DMS114 treated with DMSO at 0.1 percent for 48 hours (cell line): ENCODE measurements around the gene UGP2.
"Not testable (repeated sequence)": the region's sequence is repeated elsewhere in the genome, so short reads cannot be mapped to it uniquely, and the experiment has no call there.

ENCODE experiments used
- DNase-seq: peaks from one replicate; lab custom pipeline; 2025; ENCODE audit not compliant: unreplicated experiment; lab: John Stamatoyannopoulos, UW

The UGP2 gene

GRCh38 chr2:63890678-63891077, 49.0 kb downstream of the UGP2 start:
- no peak for DNase-seq

- no peak for DNase-seq
These were observed 49.9 kb downstream of the UGP2 start for GRCh38 chr2:63891488-63892030.

- no peak for DNase-seq
These were observed 51.5 kb downstream of the UGP2 start for GRCh38 chr2:63893163-63893562.

- no peak for DNase-seq
These were observed 52.5 kb downstream of the UGP2 start for GRCh38 chr2:63894167-63894566.

- no peak for DNase-seq
These were observed 57.1 kb downstream of the UGP2 start for GRCh38 chr2:63898839-63899238.

GRCh38 chr2:63899639-63900038, 57.9 kb downstream of the UGP2 start:
- no peak for DNase-seq

- DNase-seq, result no peak
These were observed 60.5 kb downstream of the UGP2 start for GRCh38 chr2:63902149-63902548.

GRCh38 chr2:63903003-63903402, 61.3 kb downstream of the UGP2 start:
- DNase-seq, result no peak

GRCh38 chr2:63914311-63914710, 72.6 kb downstream of the UGP2 start:
- no peak for DNase-seq

- DNase-seq, result no peak
These were observed 85.1 kb downstream of the UGP2 start for GRCh38 chr2:63926815-63927214.

- not testable (repeated sequence) for DNase-seq
These were observed 90.4 kb downstream of the UGP2 start for GRCh38 chr2:63932104-63932503.
